ENCODE measurements around the gene LSS.
A peak's percentile ranks its signal among the peaks of the same experiment; 100 is the strongest.
"Not testable (repeated sequence)": the region's sequence is repeated elsewhere in the genome, so short reads cannot be mapped to it uniquely, and the experiment has no call there.

Gene LSS

DNA sequence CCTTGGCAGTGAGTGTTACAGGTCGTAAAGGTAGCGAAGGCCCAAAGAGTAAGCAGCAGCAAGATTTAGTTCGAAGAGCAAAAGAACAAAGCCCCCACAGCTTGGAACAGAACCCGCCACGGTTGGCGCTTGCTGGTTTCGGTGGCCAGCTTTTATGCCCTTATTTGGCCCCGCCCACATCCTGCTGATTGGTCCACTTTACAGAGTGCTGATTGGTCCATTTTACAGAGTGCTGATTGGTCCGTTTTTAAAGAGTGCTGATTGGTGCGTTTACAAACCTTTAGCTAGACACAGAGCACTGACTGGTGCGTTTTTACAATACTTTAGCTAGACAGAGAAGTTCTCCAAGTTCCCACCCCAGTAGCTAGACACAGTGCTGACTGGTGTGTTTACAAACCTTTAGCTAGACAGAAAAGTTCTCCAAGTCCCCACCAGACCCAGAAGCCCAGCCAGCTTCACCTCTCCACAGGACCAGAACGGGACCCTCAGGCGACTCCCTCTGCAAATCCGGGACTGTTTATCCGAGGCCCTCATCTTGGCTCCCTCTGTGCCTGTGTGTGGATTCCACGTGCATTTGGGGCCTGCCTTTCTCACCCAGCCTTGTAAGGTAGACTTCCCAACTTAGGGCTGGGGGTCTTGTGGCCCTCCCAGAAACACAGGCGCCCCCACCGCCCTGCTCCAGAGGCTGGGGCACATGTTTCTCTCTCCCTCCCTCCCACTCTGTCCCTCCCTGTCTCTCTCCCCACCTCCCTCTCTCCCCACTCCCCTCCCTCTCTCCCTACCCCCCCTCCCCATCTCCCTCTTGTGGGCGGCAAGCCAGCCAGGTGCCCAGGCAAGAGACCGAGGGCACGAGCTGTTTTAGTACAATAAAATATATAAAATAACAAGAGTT lies 85.7 kb downstream of the LSS start:
- TF ChIP-seq, protein P1, sequence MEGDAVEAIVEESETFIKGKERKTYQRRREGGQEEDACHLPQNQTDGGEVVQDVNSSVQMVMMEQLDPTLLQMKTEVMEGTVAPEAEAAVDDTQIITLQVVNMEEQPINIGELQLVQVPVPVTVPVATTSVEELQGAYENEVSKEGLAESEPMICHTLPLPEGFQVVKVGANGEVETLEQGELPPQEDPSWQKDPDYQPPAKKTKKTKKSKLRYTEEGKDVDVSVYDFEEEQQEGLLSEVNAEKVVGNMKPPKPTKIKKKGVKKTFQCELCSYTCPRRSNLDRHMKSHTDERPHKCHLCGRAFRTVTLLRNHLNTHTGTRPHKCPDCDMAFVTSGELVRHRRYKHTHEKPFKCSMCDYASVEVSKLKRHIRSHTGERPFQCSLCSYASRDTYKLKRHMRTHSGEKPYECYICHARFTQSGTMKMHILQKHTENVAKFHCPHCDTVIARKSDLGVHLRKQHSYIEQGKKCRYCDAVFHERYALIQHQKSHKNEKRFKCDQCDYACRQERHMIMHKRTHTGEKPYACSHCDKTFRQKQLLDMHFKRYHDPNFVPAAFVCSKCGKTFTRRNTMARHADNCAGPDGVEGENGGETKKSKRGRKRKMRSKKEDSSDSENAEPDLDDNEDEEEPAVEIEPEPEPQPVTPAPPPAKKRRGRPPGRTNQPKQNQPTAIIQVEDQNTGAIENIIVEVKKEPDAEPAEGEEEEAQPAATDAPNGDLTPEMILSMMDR (conservative IDR thresholded peaks at IDR 0.05): no peak
- H3K27ac ChIP-seq: peak overlapping the region; percentile 55; the same call in 1 of the 2 replicates

DNA sequence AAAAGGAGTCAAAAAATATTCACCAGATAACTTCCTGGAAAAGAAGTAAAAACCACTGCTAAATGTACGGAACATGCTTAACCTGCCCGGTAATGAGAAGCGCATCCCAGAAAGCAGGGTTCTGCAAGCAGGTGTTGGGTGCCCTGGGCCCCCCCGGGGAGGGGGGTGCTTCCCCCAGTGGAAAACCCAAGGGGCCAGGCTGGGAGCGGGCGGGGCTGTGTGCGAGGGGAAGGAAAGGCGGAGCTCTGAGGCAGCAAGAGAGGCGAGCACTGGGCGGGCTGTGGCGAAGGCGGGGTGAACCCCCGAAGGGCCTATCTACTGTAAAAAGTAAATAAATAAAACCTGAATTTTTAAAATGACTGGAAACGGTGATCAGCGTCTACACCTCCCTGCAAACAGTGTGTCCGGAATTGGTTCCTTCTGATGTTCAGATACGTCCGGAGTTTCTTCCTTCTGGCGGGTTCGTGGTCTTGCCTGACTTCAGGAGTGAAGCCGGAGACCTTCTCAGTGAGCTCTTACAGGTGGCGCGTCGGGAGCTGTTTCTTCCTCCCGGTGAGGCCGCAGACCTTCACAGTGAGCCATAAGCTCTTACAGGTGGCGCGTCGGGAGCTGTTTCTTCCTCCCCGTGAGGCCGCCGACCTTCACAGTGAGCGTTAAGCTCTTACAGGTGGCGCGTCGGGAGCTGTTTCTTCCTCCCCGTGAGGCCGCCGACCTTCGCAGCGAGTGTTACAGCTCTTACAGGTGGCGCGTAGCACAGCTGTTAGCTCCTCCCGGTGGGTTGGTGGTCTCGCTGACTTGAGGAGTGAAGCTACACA lies 86.6 kb downstream of the LSS start:
- no peak overlapping the region for H3K27ac ChIP-seq
- TF ChIP-seq, protein P1 (conservative IDR thresholded peaks at IDR 0.05): no peak

DNA sequence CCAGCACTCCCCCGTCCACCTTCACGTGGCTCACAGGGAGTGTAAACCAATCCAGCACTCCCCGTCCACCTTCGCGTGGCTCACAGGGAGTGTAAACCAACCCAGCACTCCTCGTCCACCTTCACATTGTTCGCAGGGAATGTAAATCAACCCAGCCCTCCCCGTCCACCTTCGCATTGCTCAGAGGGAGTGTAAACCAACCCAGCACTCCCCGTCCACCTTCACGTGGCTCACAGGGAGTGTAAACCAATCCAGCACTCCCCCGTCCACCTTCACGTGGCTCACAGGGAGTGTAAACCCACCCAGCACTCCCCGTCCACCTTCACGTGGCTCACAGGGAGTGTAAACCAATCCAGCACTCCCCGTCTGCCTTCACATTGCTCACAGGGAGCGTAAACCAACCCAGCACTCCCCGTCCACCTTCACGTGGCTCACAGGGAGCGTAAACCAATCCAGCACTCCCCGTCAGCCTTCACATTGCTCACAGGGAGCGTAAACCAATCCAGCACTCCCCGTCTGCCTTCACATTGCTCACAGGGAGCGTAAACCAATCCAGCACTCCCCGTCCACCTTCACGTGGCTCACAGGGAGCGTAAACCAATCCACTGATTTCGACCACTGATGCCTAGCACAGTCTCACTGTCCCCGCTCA lies 88.1 kb downstream of the LSS start:
- H3K27ac ChIP-seq: not testable (repeated sequence)

DNA sequence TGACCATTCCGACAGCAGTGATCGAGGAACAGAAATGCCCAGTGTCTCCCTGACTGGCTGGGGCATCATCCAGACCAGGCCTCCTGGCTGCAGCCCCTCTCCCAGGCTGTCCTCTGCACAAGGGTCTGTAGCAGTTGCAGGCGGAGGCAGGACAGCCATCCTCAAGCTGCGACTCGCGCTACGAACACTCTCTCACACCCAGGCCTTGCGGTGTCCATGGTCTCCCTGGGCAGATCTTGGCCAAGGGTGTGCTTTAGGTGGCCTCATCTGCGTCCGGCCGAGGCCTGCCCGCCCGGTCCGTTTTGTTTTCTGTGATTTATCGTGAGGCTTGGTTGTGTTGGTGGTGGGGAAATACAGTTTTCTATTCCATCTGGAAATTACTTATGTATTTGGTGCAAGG lies 88.9 kb downstream of the LSS start:
- H3K27ac ChIP-seq: no peak overlapping the region
- TF ChIP-seq, protein P1 (conservative IDR thresholded peaks at IDR 0.05): no peak

DNA sequence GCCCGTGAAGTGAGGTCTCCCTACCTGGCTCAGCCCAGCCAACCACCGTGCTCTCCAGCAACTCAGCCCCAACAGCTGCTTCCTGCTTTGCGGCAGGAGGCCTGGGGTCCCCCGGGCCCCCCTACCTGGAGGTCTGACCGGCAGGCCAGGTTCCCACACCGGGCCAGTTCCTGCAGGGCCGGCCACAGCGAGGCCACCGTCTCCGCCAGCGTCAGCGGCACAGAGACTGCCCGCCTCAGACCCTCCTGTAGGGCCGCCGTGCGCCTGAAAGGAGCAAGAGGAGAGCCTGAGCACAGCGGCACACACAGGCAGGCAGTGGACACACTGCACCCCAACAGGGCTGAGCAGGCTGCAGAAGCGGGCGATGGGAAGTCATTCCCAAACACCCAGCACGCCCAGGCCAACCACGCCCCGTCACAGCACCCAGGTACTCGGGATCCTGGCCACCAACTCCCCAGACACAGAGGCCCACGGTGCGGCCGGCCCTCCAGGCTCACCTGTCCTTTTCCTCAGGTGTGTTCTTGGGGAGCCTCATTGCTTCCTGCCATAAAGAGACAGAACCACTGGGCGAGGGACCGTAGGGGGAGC lies 90.1 kb downstream of the LSS start:
- no peak overlapping the region for H3K27ac ChIP-seq
- TF ChIP-seq, protein P1 (conservative IDR thresholded peaks at IDR 0.05): no peak
